HUDEP-2 (cell line): ENCODE measurements around the gene PARP4.
"Not testable (repeated sequence)": the region's sequence is repeated elsewhere in the genome, so short reads cannot be mapped to it uniquely, and the experiment has no call there.

Source experiments
- DNase-seq, 76 experiments: peaks; one replicate each; lab custom pipeline; 2025; ENCODE audit not compliant: unreplicated experiment in 76 of 76; lab: John Stamatoyannopoulos, UW

Gene PARP4

DNA sequence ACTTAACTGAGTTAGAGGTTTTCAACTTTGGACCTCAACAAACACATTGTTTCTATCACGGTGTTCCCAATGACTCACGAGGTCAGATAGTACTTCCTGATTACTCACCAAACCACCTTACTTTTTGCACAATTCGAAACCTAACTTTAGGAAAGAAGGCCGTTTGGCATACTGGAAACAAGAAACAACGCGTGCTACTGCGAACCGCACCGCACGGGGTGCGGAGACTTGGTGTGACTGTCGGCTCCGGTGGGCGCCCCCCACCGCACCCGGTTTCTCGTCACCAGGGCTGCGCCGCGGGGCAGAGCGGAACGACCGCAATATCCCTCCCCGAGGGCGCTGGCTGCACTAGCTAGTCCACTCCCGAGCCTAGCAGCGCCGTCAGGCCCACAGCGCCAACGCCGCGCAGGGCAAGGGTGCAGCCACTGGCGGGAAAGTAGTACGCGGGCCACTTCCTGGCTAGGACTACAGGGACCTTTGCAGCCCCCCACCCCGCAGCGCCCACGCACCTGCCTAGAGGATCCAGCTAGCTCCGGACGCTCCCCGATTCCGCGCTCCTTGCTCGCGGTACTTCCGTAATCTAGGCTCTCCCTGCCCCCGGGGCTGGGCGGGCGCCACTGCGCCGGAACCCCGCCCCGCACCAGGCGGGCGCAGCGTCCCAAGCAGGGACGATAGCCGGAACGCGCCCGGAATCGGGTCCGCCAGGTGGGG lies at the start of gene PARP4:
PARP4 (minus strand) TSS at position 582 of the 711 bp plus-strand sequence. CDS start 9,002 bp downstream, outside the sequence.
- DNase-seq, result peak in 74 of 76 experiments; percentile 6 to 91 (median 74)

DNA sequence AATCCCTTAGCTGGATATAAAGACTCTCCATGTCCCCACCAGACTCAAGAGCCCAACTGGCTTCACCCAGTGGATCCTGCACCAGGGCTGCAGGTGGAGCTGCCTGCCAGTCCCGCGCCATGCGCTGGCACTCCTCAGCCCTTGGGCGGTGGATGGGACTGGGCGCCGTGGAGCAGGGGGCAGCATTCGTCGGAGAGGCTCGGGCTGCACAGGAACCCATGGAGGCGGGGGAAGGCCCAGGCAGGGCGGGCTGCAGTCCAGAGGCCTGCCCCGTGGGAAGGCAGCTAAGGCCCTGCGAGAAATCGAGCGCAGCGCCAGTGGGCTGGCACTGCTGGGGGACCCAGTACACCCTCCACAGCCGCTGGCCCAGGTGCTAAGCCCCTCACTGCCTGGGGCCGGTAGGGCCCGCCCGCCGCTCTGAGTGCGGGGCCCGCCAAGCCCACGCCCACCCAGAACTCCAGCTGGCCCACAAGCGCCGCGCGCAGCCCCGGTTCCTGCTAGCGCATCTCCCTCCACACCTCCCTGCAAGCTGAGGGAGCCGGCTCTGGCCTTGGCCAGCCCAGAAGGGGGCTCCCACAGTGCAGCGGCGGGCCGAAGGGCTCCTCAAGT lies 48.1 kb upstream of the PARP4 start:
- not testable (repeated sequence) for DNase-seq

DNA sequence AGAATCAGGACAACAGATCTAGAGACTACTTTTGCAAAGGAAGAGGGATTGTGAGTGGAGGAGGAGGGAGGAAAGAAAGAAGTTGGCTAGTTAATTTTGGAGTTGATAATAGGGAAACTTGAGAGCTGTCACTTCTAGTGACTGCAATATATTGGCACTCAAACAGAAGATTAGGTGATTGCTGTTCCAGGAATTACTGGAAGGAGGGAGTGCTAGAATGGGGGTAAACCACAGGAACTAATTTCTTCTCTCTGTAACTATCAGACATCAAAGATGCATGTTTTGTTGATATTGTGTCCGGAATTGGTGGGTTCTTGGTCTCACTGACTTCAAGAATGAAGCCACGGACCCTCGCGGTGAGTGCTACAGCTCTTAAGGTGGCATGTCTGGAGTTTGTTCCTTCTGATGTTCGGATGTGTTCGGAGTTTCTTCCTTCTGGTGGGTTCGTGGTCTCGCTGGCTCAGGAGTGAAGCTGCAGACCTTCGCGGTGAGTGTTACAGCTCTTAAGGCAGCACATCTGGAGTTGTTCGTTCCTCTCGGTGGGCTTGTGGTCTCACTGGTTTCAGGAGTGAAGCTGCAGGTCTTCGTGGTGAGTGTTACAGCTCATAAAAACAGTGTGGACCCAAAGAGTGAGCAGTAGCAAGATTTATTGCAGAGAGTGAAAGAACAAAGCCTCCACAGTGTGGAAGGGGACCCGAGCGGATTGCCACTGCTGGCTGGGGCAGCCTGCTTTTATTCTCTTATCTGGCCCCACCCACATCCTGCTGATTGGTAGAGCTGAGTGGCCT lies 47.0 kb upstream of the PARP4 start:
- not testable (repeated sequence) for DNase-seq

- no peak for DNase-seq
These were observed 44.5 kb upstream of the PARP4 start for GRCh38 chr13:24557081-24557480.

- DNase-seq, result not testable (repeated sequence)
These were observed 41.3 kb upstream of the PARP4 start for GRCh38 chr13:24553892-24554291.

DNA sequence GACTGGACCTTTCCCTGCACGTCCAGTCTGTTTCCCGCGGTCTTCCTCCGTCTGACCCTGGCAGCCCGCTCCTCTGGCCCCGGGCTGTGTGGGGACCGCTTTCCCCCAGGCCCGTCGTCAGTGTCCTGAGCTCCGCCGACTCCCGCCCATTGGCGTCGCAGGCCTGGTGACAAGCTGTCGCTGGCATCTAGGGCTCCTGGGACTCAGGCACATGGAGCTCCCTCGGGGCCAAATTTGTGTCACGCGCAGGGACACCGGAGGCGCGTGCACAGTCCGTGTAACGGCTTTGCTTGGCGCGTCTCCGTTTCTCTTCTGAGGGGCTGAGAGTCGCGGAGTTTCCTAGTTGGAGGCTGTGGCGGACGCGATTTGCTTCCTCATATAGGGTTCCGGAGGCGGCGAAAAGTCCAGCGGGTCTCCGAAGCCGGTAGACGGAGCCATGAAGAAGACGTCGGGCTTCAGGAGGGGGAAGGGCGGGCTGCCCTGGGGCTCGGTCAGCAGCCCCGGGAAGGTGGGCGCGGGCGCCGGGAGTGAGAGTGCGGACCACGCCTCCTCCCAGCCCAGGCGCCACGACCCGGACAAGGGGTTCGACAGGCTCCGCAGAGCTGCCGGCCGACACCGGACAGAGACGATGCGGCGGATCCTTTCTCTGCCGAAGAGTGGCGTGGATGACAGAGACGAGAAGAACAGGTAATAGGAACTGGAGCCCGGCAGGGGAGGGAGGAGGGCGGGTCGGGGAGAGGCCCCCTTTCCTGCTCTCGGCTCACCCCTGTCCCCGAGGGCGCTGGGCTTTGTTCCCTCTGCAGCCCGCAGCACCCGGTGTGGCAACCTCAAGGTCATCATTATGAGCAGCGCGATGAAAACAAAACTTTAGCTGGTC lies 29.1 kb upstream of the PARP4 start:
- peak in 61 of 76 experiments; percentile 2 to 64 (median 38) for DNase-seq

DNA sequence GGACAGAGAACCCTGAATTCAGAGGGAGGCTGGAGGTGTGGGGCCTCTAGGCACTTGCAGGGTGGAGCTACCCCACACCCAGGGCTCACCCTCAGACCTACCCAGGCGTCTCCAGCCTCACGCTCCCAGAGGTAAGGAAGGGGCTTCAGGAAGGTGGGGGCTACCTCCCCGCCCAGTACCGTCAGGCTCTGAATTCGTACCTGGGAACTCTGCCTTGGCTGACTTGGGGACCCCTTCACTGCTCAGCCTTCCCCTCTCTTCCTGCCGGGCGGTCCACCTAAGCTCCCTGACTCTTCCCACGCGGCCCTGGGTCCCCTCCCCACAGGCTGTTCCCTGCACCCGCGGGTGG lies 28.5 kb upstream of the PARP4 start:
- peak in 2 of 76 experiments; percentile 30 to 35 for DNase-seq

DNA sequence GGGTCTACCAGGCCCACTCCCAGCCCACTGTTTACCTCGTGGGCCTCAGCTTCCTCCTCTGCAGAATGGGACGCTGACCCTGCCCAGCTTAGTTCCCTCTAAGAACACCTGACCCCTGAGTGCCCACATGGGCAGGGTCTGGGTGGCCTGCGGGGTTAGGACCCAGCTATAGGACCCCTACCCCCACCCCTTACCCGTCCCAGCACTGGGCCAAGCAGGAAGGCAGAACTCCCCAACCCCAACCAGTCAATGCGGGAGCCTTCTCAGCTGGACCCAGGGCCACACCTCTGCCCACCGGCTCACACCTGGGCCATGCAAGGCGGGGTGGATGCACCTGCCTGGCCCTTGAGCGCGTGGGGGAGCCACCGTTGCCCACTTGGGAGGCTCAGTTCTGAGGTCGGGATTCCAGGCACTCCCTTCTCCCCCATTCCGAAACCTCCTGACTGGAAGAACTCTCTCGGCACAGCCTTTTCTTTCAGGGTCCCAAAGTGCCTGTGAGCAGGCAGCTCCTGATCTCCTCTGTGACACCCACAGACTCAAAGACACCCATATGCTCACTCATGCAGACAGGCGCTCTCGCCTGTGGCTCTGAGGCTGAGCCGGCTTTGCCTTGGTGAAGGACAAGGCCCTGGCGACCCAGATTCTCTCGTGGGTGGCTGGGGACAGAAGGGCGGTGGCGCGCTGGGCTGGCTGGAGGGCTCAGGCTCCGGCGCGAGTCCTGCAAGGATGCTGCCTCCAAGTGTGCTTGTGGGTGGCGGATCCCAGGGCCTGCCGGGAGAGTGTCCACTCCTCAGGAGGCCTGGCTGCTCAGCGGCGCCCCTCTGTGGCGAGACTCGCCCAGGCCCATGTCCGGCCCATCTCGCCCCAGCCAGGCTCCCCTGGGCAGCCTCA lies 27.9 kb upstream of the PARP4 start:
- DNase-seq, result peak in 64 of 76 experiments; percentile 7 to 75 (median 48)

DNA sequence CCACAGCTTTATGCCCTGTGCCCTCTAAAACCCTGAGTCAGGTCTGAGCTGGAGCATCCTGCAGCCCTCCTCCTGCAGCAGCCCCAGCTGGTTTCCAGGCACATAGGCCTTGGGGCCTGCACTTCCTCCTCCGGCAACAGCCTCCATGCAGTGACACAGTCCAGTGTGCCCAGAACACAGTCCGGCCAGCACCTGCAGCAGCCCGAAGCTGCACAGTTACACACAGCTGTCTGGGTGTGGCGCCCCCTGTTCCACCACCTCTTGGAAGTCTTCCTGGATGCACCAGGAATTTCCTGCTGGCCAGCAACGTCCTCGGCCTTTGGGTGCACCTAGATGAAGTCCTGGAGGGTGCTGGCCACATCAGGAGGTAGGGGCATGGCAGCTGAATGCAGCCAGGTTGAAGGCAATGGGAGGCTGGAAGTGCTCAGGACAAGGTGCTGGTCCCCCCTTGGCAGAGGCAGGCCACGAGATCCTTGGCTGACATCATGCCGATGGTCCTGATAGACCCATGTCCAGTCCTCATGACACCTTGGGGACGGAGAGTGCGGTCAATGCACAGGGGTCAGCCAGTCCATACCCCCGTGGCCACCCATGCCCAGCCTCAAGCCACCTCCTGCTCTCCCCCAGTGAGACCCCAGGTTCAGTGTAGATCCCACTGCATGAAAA lies 27.1 kb upstream of the PARP4 start:
- no peak for DNase-seq

DNA sequence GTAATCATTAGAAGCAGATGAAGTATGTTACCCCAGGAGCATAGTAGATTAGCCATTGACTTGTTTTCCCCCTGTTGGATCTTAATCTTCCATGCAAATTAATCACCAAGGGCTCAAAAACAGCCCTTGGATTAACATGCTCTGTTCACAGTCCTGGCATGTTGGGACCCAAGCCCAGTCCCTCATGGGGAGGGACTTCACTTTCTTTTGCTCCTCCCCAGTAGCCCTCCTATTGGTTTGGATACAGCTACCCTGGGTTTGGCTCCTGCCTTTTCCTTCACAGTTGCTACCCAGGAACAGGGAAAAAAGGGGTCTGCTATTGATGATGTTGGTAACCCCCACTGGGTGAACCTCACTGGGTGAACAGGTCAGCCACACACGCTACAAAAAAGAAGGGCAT lies 16.9 kb upstream of the PARP4 start:
- DNase-seq, result no peak

GRCh38 chr13:24528816-24529398 lies 16.3 kb upstream of the PARP4 start:
- no peak for DNase-seq

DNA sequence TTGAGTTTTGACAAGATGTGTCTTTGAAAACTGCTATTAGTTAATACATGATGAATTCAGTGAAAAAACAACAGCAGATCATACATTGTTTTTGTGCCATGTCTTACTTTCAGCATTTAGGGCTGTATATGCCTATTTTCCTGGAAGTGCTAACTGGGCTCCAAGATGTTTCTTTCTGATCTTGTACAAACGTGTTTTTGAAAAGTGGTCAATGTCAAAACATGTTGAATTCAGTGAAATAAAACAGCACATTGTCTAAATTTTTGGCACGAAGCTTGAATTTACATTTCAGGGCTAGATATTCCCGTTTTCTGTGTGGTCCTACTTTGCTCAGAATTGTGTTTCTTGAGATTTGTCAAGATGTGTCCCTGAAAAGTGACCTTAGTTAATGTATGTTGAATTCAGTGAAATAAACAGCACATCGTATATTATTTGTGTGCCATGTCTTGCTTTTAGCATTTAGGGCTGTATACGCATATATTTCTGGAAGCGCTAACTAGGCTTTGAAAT lies 14.7 kb upstream of the PARP4 start:
- no peak for DNase-seq

DNA sequence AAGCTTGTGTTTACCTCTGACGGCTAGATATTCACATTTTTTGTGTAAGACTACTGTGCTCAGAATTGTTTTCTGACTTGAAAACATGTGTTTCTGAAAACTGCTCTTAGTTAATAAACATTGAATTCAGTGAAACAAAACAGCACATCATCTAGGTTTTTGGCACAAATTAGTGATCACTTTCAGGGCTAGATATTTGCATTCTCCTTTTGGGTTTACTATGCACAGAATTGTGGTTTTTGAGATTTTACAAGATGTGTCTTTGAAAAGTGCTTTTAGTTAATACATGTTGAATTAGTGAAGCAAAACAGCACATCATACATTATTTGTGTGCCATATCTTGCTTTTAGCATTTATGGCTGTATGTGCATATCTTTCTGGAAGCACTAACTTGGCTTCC lies 8.2 kb upstream of the PARP4 start:
- no peak for DNase-seq

- DNase-seq, result no peak
These were observed 4.3 kb upstream of the PARP4 start for GRCh38 chr13:24516919-24517318.

DNA sequence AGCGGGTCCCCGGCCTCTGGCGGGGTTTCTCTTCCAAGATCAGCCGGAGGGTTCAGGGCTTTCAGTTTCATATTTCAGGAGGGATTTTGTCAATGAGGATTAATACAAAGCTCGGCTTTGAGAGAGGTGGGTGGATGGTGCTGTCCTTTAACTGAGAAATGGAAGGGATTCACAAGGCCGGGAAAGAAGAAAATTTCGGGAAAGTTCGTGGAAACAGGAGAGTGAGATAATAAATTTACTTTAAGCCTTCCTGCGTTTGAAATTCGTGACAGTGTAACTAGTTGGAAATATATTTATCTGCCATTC lies 283 bp upstream of the PARP4 start:
- no peak for DNase-seq

GRCh38 chr13:24511816-24512196 lies 772 bp downstream of the PARP4 start:
- peak in 13 of 76 experiments; percentile 7 to 57 (median 33) for DNase-seq

- peak in 45 of 76 experiments; percentile 3 to 58 (median 25) for DNase-seq
These were observed 1.4 kb downstream of the PARP4 start for GRCh38 chr13:24511019-24511815.
